NOMO-1 treated with dmso at 0.1 percent for 144 hours (cell line): ENCODE results near the gene COL13A1.

ENCODE experiments used
- DNase-seq: peaks from one replicate; lab custom pipeline; 2025; ENCODE audit not compliant: unreplicated experiment; lab: John Stamatoyannopoulos, UW

Gene COL13A1

DNA sequence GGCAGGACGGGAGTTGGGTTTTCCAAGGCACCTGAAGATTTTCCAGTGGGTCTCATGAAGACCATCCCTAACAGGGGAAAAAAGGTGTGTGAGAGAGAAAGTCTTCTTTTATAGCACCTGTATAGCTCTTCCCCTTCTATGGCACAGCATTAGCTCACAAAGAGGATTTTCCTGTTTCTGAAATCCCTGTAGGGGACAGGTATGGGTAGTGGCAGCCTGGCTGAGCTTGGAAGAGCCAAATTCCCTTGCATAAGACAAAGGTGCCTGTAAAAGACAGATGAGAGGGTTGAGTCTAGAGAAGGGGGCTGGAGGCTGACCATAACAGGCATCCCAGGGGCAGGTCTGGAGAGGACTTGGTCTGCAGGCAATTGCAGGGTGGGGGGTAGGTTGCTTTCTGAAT is 63.7 kb downstream of the COL13A1 start:
- DNase-seq = no peak

DNA sequence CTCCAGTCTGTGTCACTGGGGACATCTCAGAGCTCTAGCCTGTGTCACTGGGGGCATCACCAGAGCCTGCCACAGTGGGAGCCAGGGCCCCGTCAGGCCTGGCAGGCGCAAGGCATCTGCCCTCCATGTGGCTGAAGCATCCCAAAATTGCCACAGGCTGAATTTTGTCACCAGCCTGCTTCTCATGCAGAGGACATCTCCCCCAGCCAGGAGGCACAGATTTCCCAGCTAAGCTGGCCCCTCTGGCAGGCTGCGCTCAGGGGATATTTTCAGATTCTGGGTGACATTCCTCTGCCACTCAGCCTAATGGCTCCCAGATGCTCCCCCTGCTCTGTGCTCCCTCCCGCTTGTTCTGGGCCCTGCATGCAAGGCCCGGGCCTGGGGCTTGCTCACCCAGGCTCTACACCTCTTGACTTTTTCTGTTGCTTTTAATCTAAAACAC is 64.6 kb downstream of the COL13A1 start:
- DNase-seq = no peak

GRCh38 chr10:69866688-69867461 is 65.2 kb downstream of the COL13A1 start:
- no peak for DNase-seq

DNA sequence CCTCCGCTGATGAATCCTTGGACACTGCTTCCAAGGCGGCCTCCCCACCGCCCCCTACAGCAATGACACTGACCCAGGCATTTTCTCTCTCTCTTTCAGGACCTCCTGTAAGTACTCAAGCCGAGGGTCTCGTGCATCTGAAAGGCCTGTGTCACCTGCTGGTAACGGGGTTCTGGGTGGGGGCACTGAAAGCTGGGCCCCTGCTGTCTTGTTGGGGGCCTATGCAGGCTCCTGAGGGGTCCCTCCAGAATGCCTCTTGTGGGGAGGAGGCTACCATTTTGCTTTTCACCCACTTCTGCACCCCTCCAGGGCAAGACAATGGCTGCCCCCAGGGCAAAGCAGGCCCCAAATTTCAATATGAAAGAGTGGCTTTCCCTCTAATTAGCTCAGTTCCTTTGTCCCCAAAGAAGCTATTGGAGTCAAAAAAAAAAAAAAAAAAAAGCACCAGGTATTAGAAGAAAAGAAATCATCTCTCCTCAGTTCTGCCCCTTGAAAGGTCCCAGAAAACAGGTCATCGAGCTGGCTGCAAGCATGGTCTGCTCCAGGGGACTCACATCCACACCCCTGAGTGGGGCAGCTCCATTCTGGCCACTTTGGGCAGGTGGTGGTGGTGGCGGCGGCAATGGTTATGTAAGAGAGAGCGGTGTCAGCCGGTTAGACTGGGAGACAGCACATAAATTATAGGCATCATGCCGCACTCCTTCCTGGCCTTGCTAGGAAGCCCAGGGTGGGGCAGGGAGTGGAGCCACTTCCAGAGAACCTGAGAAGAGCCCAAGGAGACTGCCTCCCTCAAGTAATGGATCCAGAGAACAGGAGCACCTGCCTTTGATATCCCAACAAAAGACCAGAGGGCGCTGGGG is 66.2 kb downstream of the COL13A1 start:
- DNase-seq = no peak

- no peak for DNase-seq
These were observed 67.1 kb downstream of the COL13A1 start for GRCh38 chr10:69868821-69869220.

DNA sequence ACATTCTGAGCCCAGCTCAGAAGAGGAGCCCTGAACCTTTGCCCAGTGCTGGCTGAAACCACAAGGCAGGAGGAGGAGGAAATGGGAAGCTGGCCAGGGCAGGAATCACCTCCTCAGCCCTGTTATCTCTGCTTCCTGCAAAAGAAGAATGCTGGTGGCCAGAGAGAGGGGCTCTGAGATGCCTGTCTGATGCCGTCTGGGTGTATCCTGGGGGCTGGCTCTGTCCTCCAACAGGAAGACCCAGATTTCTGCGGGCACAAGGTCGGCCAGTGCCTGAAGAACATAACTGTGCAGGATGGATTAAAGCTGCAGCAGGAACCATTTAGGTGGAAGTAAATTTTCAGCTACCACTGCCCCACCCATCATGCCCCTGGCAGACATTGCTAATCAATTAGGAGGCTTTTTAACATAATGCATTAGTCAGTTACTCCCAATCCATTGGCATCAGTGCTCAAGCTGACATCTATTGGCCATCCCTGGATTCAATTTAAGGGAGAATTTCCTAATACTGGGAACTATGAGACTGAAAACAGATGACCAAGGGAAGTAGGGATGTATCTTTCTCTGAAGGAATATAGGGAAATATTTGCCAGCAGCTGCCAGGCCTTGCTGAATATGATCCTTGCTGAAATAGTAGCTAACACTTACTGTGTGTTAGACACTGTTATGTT is 67.7 kb downstream of the COL13A1 start:
- DNase-seq = no peak

DNA sequence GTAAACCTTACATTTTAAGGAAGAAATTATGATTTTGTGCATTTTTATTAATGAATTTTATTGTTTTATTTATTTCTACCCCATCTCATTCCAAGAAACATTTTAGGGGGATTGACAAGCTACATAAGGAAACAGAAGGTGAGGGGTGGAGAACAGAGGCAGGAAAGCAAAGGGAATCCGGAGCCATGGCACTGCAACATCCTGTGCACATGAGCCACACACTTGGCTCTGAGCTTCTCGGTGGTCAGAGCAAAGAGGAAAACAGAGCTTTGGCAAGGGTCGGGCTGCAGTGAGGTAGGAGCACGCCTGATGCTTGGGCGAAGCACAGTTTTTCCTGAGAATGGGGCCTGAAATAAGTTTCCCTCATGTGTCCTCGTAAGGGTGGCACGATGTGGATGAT is 68.9 kb downstream of the COL13A1 start:
- DNase-seq = no peak

GRCh38 chr10:69871074-69871473 is 69.4 kb downstream of the COL13A1 start:
- DNase-seq = no peak

GRCh38 chr10:69872323-69872722 is 70.6 kb downstream of the COL13A1 start:
- no peak for DNase-seq

DNA sequence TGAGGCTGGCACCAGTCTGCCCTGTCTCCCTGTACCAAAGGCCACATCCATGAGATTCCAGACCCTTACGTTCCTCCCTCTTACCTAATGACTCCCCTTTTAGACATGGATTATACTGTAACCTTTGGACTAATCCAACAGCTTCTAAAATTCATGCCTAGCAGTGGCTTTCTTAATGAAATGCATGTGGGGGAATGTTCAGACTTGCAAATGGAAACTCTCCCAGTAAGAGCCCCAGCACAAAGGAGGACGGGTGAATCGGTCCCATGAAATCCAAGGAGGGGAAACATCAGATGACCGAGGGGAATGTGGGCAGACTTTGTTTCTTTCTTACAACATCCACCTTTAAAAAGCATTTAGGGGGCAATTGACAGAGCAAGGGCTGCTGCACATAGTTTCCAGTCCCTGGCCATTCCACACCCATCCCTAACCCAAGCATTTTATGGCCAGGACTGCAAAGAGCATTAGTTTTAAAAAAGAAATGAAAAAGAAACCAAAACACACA is 71.5 kb downstream of the COL13A1 start:
- no peak for DNase-seq

GRCh38 chr10:69874449-69874848 is 72.7 kb downstream of the COL13A1 start:
- no peak for DNase-seq

DNA sequence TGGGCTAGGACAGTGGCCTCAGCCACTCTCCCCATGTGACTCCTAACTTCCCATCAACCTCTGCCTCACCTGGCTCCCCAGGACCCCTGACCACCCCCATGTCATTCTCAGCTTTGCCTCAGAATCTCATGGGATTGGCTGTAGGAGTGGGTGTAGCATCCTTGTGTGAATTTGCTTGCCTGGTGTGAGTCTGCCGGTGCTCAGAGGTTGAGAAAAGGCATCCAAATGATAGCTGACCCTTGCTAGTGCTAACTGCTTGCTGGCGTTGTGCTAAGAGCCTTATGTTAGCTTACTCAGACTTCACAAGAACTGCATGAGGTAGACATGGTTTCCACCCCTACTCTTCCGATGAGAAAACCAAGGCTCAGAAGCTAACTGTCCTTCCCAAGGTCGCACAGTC is 74.2 kb downstream of the COL13A1 start:
- DNase-seq = no peak

DNA sequence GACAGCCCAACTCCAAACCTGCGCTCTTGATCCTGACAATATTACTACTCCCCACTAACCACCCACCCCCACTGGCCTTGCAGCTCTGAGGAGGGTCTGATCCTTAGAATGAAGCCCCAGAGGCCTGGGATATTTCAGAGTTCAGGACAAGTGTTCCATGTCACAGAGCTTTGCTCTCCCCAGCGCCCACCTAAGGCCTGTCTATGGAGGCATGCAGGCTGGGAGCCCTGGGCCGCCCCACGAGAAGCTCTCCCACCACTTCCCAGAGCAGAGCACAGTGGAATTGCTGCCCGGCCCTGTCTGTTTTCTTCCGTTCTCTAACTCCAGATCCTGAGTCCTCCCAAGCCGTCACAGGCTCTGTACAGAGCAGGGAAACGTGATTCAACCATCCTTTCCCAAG is 74.6 kb downstream of the COL13A1 start:
- no peak for DNase-seq

DNA sequence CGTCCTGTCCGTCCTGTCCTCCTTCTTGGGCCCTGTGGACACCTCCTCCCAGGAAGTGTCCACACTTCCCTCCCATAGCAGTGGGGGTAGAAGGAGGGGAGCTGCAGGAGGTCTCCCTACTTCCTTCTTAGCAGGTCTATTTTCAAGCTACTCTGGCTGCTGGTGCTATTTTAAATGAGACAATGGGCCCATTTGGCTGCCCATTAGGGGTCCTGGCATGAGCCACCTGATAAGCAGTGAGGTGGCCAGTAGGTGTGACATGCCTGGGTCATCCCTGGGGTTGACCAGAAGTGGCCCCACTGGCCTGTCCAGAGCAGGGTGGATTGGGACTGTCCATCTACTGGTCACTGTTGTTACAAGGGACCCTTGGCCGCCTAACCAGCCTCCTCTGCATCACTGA is 75.2 kb downstream of the COL13A1 start:
- no peak for DNase-seq

GRCh38 chr10:69878038-69878437 is 76.3 kb downstream of the COL13A1 start:
- no peak for DNase-seq

DNA sequence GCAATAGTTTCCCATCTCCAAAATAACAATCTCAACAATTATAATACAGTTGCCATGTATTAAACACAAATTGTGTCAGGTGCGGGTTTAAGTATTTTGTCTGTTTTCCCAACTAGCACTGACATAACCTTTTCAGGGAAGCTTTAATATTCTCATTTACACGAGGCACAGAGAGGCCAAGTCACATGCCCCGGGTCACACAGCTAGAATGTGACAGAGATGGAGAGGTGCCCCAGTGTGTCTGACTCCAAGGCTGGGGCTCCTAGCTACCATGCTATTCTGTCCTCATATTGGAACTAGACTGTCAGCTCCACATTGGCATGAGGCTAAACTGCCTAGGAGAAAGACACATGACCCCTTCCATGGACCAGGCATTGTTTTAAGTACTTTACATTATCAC is 77.2 kb downstream of the COL13A1 start:
- no peak for DNase-seq

DNA sequence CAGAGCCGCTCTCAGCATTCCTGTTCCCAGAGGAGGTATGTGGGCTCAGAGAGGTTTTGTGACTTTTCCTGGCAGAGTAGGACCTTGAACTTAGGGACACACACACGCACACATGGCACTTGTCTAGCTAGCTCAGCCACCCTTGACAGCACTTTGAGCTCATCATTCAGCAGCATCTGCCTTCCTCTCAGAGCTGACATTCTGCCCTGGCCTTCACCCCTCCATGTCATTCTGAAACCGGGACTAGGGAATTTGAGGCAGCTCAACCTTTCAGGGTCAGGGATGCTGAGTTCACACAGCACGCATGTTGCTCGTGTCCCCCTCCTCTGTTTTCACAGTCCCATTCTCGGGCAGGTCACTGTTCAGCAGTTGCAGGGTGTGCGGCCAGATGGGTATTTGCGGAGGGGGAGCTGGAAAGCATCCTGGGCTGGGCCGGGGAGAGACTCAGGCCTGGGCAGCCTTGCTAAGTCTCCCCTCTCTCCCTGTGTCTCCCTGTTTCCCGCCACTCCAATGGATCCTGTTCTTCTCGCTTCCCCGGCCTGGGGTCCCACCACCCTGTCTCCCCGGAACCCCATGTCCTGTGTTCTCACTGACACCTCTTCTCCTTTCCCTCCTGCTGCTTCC is 78.0 kb downstream of the COL13A1 start:
- DNase-seq = no peak

- no peak for DNase-seq
These were observed 78.8 kb downstream of the COL13A1 start for GRCh38 chr10:69880301-69881081.

DNA sequence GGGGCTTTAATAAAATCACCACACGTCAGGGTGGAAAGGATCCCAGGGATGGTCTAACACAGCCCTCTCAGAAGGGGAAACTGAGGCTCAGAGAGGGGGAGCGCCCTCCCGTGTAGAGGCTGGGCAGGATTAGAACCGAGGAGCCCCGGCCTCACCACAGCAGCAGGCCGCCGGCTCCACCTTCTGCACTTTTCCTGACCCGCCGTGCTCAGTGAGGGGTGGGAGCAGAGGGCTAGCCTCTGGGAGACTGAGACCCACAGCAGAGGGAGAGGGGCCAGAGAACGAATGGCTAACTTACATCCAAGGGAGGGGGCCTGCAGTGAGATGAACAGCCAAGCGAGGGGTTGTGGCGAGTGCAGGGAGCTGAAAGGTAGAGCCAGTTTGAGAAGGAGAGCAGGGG is 79.5 kb downstream of the COL13A1 start:
- no peak for DNase-seq

DNA sequence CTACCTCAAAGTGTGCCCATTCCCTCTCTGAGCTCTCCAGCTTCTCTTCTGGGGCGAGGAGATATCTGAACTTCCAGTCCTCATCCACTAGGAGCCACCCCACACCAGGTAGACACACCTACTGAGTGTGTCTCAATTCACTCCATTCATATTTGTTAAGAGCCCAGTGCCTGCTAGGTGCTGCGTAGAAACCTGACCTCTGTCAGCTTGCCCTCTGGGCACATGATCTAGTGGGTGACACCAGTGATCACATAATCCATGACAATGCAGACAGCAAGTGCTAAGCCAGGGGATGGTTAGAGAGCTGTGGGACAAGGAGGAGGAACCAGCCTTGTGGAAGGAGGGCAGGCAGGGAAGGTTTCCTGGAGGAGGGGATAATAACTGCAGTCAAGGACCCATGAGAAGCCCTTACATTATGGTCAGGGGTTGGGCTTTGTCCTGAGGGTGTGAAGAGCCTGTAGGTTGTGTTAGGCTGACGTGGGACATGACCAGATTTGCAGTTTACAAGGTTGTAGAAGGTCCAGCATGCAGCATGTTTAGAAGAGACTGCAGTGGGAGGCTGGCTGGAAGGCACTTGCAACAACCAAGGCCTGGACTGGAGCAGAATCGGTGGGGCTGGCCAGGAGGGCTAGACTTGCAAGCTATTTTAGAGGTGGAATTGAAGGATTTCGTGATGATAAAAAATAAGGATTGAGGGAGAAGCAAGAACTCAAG is 81.8 kb downstream of the COL13A1 start:
- no peak for DNase-seq
